Panc1 (cell line): Measurements from ENCODE around the gene SF3B1. TPM values are rescaled to one million over a fixed set of nuclear protein-coding genes. Genes with fewer than 3 reads are reported as not detected.

ENCODE experiments used
- ATAC-seq: fragments of 200-7000 bp; cut with Tn5 transposase; 2 replicates; pipeline ENCODE4 v1.9.1; 2020; ENCODE audit warnings: mild to moderate bottlenecking, moderate library complexity
- BruUV-seq: library from RNA; stranded (reverse); fragments of 400-500 nt; replicated peaks from 2 replicates; lab custom pipeline; 2021; lab: Mats Ljungman, UMichigan
- CTCF ChIA-PET: fragments of 300-600 bp; sonication (Branson Sonifier 250); formaldehyde crosslinking; loops from one replicate; lab custom pipeline; 2022; ENCODE audit warnings: antibody characterized with exemption; lab: Charles Lee
- POLR2A ChIA-PET: fragments of 300-600 bp; sonication (Branson Sonifier 250); formaldehyde crosslinking; loops from one replicate; lab custom pipeline; 2022; ENCODE audit warnings: antibody characterized with exemption; lab: Charles Lee
- DNase-seq: peaks from one replicate; pipeline ENCODE4 v3.0.0-alpha.2; 2010; ENCODE audit warnings: low read depth, low spot score
- H3K27ac ChIP-seq: 2 replicates; pipeline ENCODE4 v1.5.1; 2011; ENCODE audit warnings: mild to moderate bottlenecking, low read length, inconsistent platforms
- H3K27me3 ChIP-seq: fragments of 200-500 bp; sonication (Bioruptor generic); 2 replicates; pipeline ENCODE4 v1.6.0; 2014; ENCODE audit warnings: low read length, inconsistent platforms; ENCODE audit not compliant: control insufficient read depth, insufficient read depth
- H3K36me3 ChIP-seq: fragments of 200-500 bp; sonication (Bioruptor generic); 2 replicates; pipeline ENCODE4 v1.5.1; 2014; ENCODE audit warnings: inconsistent platforms, mild to moderate bottlenecking, low read length, moderate library complexity; ENCODE audit not compliant: control insufficient read depth, insufficient read depth
- H3K4me1 ChIP-seq: 2 replicates; pipeline ENCODE4 v1.5.1; 2011; ENCODE audit warnings: inconsistent platforms, mild to moderate bottlenecking, low read length, moderate library complexity; ENCODE audit not compliant: control insufficient read depth, insufficient read depth
- H3K4me3 ChIP-seq, 2 experiments: 2 replicates each; pipeline ENCODE4 v1.5.1; 2011 to 2012; ENCODE audit warnings: low read depth in 2 of 2, low read length in 2 of 2, mild to moderate bottlenecking in 2 of 2, inconsistent platforms in 1 of 2, moderate library complexity in 1 of 2
- H3K9me3 ChIP-seq: fragments of 200-500 bp; sonication (Bioruptor generic); 2 replicates; pipeline ENCODE4 v1.5.1; 2014; ENCODE audit warnings: low read depth, mild to moderate bottlenecking, inconsistent platforms, low read length, moderate library complexity; ENCODE audit not compliant: control insufficient read depth, insufficient read depth
- CTCF ChIP-seq: fragments of 450-650 bp; IDR thresholded peaks from 2 replicates; pipeline ENCODE4 v1.5.1; 2017; ENCODE audit warnings: mild to moderate bottlenecking
- POLR2AphosphoS5 ChIP-seq: IDR thresholded peaks from 2 replicates; pipeline ENCODE4 v1.6.1; 2012; ENCODE audit warnings: mild to moderate bottlenecking, low read depth, low read length, moderate library complexity
- REST ChIP-seq, 2 experiments: IDR thresholded peaks; 2 replicates each; pipeline ENCODE4 v1.6.1; 2011 to 2012; ENCODE audit warnings: low read depth in 2 of 2, control low read depth in 1 of 2, low read length in 1 of 2, mild to moderate bottlenecking in 1 of 2, moderate library complexity in 1 of 2; ENCODE audit not compliant: insufficient read depth in 1 of 2
- SIN3A ChIP-seq: IDR thresholded peaks from 2 replicates; pipeline ENCODE4 v1.6.1; 2012; ENCODE audit warnings: low read depth, mild to moderate bottlenecking, low read length, moderate library complexity, borderline replicate concordance; ENCODE audit not compliant: insufficient read depth
- TCF7L2 ChIP-seq: IDR thresholded peaks from 2 replicates; pipeline ENCODE4 v1.6.1; 2011; ENCODE audit warnings: mild to moderate bottlenecking, low read depth, low read length, inconsistent platforms
- in situ Hi-C: cut with HindIII; loops from 2 replicates; pipeline ENCODE4 v1.10.0; 2016; ENCODE audit warnings: low sequenced_read_pairs, low pct_unique_long_range_greater_than_20kb
- intact Hi-C: fragments of 100-400 bp; cut with micrococcal nuclease; formaldehyde crosslinking; loops from one replicate; pipeline ENCODE4 v1.10.0; 2022; ENCODE audit not compliant: unreplicated experiment
- total RNA-seq: library from RNA; stranded (reverse); gene quantifications from one replicate; pipeline ENCODE4 v1.2.1, GENCODE V29; 2021; ENCODE audit not compliant: unreplicated experiment

SF3B1 gene
- total RNA-seq, 1 experiment from 2014 or later: 275 TPM

- no peak for TF ChIP-seq SIN3A
- no peak for TF ChIP-seq TCF7L2
- no peak for TF ChIP-seq POLR2AphosphoS5
- TF ChIP-seq REST (IDR thresholded peaks at IDR 0.05; ENCODE audit: insufficient read depth in 1 of 2, low read depth in 2 of 2, low read length in 1 of 2): no peak
- TF ChIP-seq CTCF: no peak
Measured at GRCh38 chr2:197472166-197472565, 37.3 kb upstream of the SF3B1 start.

DNA sequence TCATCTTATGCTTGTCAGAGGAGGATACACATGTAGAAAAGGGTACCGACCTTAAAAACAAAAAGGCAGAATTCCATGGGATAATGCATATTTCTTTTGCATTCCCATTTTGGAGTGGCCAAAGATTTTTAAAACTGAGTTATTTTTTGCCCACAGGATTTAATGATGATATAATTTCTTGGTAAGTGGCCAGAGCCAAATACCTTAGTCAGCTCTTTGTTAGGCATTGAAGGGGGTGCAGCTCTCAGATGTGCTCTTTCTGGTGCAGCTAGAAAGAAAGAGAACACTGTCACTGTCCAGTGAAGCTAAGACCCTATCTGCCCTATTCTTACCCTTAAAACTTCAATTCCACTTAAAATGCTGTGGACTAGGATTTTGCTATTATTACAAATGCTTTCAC, 29.3 kb upstream of the SF3B1 start:
- ATAC-seq (no peak), DNase-seq (no peak)
- H3K9me3 ChIP-seq: no peaks in the 10 kb centered on the region
- ChIA-PET POLR2A (interaction anchor here (0.6 kb wide), 3 partner anchors 279 to 616 kb away, joined by 5 to 14 read pairs (median 6); no protein-coding TSS in a partner anchor), CTCF (no interaction called here)
- in situ Hi-C loops (no loop called here), intact Hi-C loops (no loop called here)
- H3K27me3 ChIP-seq: no peaks in the 10 kb centered on the region
- H3K36me3 ChIP-seq: peaks cover 19% of the 10 kb centered on the region; the same call in 1 of the 2 replicates
- no peak overlapping the region for H3K27ac ChIP-seq
- BruUV-seq: no TSS peak
- no peak overlapping the region for H3K4me3 ChIP-seq
- TF ChIP-seq CTCF (no peak), POLR2AphosphoS5 (no peak), REST (IDR thresholded peaks at IDR 0.05; ENCODE audit: insufficient read depth in 1 of 2, low read depth in 2 of 2, low read length in 1 of 2) (no peak)
- H3K4me1 ChIP-seq: no peaks in the 10 kb centered on the region

More at GRCh38 chr2:197472166-197472565, 37.3 kb upstream of the SF3B1 start:
- in situ Hi-C loops (no loop called here), intact Hi-C loops (no loop called here)
- no peaks in the 10 kb centered on the region for H3K4me1 ChIP-seq
- ChIA-PET POLR2A (no interaction called here), CTCF (no interaction called here)
- no peaks in the 10 kb centered on the region for H3K27me3 ChIP-seq
- no peak overlapping the region for H3K4me3 ChIP-seq
- H3K27ac ChIP-seq: no peak overlapping the region
- H3K36me3 ChIP-seq: peaks cover 22% of the 10 kb centered on the region
- no peaks in the 10 kb centered on the region for H3K9me3 ChIP-seq
- BruUV-seq: no TSS peak
- DNase-seq: no peak
- no peak for ATAC-seq
